DMS53 (cell line): ENCODE data around the gene SUCNR1.
"Not testable (repeated sequence)": the region's sequence is repeated elsewhere in the genome, so short reads cannot be mapped to it uniquely, and the experiment has no call there.

Experiments used
- DNase-seq: peaks from one replicate; lab custom pipeline; 2025; lab: John Stamatoyannopoulos, UW

SUCNR1 gene

DNA sequence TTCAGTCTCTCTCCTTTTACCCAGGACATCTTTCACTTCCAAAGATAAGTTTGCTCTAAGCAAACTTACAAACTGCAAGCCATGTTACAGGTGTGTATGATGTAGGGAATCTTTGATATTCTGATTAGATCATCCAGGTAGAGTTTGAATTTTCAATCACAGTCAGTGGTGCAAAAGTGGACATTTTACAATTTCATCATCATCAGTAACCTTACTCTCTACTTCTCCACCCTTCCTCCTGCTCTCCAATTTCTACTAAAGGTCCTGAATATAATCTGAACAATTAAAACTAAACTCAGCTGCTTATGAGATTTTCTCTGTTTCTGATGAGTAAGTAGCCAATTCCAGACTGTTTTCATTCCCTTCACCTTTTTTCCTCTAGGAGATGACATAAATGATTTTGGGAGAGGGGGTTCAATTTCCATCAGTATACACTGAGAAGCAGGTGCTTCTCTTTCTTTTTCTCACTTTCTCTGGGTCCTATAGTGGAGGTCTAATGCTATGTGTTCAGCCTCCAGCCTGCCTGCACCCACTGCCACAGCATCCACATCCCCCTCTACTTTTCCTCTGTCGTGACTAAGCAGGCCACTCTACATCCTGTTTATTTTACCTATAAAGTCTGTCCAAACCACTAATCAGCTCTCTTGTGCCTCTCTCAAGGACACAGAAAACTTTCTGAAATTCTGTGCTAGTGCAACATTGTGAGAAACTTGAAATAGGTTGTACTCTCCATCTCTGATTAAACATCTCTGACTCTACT, 27.6 kb downstream of the SUCNR1 start:
- DNase-seq, result no peak

- no peak for DNase-seq
Observed at GRCh38 chr3:151901644-151902285, 28.3 kb downstream of the SUCNR1 start.

DNA sequence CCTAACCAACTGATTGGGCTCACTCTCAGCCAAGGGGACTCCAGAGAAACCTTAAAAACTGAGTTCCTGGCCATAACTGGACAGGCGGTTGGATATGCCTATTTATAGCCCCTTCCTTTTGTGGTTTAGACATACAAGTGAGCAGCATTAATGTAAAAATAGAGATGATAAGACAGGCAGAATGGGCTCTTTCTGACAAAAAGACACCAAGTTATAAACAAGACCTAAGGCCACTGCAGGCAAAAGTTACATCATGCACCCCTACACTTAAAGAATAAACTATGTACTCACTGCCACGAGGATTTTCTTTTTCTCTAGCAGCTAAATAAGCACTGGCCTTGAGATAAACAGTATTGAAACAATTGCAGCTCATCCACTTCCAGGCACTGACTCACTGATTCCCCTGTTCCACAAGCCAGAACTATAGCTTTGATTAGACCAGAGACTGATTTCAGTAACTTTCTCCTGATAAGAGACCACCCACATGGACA, 30.1 kb downstream of the SUCNR1 start:
- no peak for DNase-seq

DNA sequence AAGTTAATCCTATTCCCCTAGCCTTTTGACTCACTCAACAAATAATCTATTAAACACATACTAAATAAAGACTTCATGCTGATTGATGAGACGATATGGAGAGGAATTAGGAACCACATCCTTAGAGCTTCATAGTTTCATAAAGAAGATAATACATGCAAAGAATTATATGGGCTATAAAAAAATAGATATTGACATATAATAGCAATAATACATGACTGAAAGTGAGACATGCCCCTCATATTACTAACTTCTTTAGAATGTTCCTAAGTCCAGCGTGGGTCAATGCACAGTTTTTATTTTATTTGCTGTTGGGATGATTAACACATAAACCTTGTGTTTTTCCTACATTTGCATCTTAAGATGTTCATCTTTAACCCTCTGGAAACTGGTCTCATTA, 32.2 kb downstream of the SUCNR1 start:
- DNase-seq, result no peak

DNA sequence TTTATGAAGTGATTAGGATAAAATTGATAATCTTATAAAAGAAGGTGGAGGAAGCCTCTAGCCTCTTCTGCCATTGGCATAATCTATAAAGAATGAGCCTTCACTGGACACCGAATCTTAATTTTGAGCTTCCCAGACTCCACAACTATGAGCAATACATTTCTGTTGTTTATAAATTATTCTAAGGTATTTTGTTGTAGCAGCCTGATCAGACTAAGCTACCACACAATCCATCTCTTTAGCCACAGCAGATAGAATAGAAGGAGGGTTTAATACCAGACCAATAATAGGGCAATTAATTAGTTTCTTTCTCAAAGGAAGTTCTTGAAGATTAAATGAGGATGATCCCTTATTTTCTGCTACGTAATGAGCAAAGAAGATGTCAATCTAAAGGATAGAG, 33.3 kb downstream of the SUCNR1 start:
- DNase-seq, result no peak

- DNase-seq, result no peak
Observed at GRCh38 chr3:151908399-151908798, 35.0 kb downstream of the SUCNR1 start.

GRCh38 chr3:151909681-151910405, 36.4 kb downstream of the SUCNR1 start:
- DNase-seq, result no peak

DNA sequence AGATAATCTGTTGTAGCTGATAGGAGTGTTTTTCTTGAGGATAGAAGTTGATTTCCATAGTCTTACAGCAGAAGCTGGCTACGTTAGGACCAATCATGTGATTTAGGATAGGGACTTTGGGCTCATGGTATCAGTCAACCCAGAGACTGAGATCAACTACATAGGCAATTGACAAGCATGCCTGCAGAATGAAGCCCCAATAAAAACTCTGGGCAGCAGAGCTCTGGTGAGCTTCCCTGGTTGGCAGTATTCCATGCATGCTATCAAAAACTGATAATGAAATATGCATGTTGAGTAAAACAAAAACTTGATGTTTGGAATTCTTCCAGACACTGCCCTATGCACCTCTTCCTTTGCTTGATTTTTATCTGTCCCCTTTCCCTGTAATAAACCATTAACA, 38.0 kb downstream of the SUCNR1 start:
- no peak for DNase-seq

DNA sequence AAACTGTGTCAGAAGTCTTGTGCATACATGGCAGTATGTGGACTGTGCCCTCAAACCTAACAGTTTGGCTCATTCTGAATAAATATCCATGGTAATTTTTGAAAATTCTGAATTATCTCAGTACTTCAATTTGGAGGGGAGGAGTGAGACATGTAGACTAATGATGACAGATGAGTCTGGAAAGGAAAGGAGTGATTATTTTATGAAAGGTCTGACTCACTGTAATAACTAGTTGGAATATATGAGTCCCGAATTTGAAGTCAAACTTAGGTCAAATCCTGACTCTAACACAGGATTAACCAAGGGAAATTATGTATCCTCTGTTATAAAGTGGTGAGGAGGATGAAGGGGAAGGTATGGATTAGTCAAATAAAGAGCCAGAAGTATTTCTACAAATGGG, 38.6 kb downstream of the SUCNR1 start:
- DNase-seq, result no peak

DNA sequence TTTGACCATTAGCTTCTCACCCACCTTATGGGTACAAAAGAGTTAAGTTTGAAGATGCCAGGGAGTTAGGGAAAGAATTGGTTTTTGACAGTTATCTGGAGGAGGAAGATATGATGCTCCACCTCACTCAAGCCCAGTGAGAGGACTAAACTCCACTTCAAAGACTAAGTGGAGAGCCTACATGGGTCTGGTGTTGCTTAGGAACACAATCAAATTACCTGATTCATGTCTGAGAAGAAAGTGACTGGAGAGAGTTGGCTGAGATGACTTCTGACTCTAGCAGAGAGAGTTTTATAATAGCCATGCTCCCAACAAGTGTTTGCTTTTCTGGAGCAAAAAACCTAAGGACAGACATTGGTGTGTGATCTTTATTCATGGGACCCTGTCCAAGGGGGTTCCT, 43.3 kb downstream of the SUCNR1 start:
- DNase-seq, result peak; percentile 22

DNA sequence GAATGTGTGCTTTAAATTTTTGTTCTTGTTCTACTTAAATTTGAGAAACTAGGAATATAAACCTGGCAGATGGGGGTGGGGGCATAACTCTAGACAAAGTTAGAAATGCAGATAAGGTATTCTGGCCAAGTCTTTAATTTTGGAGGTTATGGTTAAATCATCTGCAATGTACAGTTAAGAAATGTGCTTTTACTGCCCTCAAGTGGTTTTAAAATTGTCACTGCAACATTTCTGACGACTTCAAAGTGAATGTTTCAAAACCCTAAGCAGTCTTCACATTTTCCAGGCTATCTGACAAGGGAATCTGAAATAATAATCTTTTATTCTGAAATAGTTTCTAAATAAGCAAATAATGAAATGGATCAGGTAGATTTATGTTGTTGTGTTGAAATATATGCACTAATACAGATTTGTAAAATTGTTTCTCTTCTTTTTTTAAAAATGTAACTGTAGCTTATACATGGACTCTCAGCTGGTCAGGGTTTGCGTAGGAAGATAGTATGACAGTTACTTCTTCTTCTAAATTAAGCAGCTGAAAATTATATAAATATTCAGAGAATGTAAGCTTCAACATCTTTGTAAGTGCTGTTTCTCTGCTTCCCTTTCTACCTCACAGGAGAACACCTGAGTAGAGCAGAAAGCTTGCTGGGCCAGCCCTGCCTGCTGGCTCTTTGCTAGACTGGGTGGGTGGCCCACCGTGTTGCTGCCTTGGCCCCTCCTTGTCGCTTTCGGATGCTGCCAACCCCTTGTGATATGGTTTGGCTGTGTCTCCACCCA, 45.0 kb downstream of the SUCNR1 start:
- DNase-seq, result peak; percentile 65

DNA sequence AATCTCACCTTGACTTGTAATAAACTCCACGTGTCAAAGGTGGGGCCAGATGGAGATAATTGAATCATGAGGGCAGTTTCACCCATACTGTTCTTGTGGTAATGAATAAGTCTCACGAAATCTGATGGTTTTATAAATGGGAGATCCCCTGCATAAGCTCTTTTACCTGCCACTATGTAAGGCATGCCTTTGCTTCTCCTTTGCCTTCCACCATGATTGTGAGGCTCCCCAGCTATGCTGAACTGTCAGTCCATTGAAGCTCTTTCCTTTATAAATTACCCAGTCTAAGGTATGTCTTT, 45.5 kb downstream of the SUCNR1 start:
- no peak for DNase-seq

DNA sequence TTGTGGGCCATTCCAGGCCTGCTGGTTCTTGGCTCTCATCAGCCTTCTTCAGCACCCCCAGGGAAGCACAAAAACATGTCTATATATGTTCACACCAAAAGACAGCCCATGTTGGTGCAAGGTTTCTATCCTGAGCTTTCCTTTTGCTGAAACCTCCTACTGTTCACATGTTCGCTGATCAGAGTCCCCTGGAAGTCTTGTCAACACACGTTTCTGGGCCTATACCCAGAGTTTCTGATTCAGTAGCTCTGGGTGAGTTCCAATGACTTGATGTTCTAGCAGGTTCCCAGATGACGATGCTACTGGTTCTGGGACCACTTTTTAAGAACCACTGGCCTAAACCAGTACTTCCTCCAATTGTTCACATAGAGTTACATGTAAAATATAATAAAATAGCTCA, 46.0 kb downstream of the SUCNR1 start:
- DNase-seq, result no peak

DNA sequence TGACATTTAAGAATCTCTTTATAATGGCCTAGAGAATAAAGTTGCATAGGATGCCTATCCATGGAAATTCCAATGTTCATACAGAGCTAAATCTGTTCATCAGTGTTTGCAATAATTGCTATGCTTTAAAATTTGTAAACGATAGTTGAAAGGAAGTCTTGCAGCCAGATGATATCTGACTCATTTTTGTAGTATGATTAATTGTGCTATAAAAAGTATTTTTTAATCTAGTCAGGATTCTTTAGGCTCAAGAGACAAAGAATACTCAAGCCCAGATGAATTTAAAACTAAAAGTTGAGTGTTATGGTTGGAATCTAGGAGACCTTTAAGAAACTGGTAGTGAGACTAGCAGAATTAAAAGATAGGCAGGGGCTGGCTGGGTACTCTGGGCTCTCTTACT, 50.5 kb downstream of the SUCNR1 start:
- DNase-seq, result no peak

- DNase-seq, result no peak
Observed at GRCh38 chr3:151924753-151925152, 51.3 kb downstream of the SUCNR1 start.

- DNase-seq, result no peak
Observed at GRCh38 chr3:151925419-151925818, 52.0 kb downstream of the SUCNR1 start.

DNA sequence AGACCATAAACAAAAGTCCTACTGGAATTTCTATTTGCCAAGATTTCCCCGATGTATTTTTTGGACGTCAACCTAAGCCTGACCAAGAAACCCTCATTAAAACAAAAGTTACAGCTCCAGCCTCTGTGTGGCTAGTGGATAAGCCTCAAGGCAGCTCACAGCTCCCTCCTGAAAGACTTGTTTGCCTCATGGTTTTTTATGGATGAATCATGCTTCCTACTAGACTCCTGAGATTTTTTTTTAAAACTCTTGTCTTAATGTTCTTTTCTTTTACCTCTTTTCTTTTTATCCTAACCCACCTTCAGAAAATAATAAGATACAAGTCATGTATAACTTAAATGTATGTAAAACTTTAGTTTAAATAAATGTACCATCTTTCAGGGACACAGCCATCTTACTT, 52.4 kb downstream of the SUCNR1 start:
- no peak for DNase-seq

DNA sequence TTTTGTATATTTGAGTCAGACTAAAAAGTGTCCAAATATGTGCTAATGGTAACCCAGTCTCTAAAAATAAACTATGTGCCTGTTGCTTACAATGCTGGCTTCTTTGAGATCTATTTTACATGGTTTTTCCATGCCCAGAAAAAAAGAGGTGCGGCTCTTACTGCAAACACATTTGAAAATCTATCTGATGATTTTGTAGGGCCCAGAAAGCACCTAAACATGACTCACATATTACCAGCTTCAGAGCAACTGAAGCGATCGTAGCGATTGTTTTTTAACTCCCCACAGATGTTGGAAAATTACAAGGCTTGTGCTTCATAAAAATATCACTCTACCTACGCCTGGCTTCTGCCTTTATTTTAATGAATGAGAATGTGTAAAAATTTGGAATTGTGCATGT, 53.5 kb downstream of the SUCNR1 start:
- no peak for DNase-seq

DNA sequence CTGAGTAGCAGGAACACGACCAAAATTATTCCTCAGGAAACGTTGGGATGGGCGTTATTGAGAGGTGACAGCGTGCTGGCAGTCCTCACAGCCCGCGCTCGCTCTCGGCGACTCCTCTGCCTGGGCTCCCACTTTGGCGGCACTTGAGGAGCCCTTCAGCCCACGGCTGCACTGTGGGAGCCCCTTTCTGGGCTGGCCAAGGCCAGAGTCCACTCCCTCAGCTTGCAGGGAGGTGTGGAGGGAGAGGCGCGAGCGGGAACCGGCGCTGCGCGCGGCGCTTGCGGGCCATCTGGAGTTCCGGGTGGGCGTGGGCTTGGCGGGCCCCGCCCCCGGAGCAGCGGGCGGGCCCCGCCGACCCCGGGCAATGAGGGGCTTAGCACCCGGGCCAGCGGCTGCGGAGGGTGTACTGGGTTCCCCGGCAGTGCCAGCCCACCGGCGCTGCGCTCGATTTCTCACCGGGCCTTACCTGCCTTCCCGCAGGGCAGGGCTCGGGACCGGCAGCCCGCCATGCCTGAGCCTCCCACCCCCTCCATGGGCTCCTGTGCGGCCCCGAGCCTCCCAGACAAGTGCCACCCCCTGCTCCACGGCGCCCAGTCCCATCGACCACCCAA, 54.6 kb downstream of the SUCNR1 start:
- not testable (repeated sequence) for DNase-seq

DNA sequence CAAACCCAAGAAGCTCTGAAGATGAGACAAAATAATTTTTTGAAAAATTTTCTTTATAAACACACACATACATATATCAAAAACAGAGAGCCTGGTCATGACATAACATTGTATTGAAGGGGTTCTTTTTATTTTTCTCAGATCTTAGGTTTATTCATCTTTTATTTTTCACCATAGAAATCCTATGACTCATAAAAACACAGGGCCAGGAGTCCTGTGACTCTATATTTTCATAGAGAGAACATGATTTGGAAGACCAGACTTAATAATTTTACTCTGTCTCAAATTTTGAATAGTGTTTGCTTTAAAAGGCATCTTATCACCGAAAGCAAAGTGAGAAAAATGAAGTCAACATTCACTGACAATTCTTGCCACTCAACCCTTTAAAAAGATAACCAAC, 57.7 kb downstream of the SUCNR1 start:
- DNase-seq, result no peak

GRCh38 chr3:151933234-151933853, 59.9 kb downstream of the SUCNR1 start:
- no peak for DNase-seq
